Liver (tissue), 9 donors: ENCODE data around the gene NTM. TPM values are rescaled to one million over a fixed set of nuclear protein-coding genes. Genes with fewer than 3 reads are reported as not detected.

ENCODE experiments used
- DNase-seq: peaks from one replicate; pipeline ENCODE4 v3.0.0-alpha.2; 2017; ENCODE audit warnings: low spot score
- H3K27ac ChIP-seq, 2 donors: one replicate each; pipeline ENCODE4 v1.7.0; 2013; ENCODE audit warnings: inconsistent platforms in 2 of 2, low read length in 2 of 2, control low read depth in 1 of 2, low read depth in 1 of 2, mild to moderate bottlenecking in 1 of 2
- H3K27me3 ChIP-seq, 4 donors: one replicate each; pipeline versions ENCODE4 v1.6.1 to v1.7.0; 2013; ENCODE audit warnings: low read length in 3 of 4, inconsistent platforms in 1 of 4, mild to moderate bottlenecking in 1 of 4, moderate library complexity in 1 of 4; ENCODE audit not compliant: control insufficient read depth in 4 of 4, insufficient read depth in 4 of 4
- H3K36me3 ChIP-seq, 4 donors: one replicate each; pipeline versions ENCODE4 v1.6.1 to v1.7.0; 2013; ENCODE audit warnings: low read length in 3 of 4, mild to moderate bottlenecking in 3 of 4, low read depth in 1 of 4, moderate library complexity in 1 of 4; ENCODE audit not compliant: control insufficient read depth in 4 of 4, insufficient read depth in 3 of 4
- H3K4me1 ChIP-seq, 4 donors: one replicate each; pipeline versions ENCODE4 v1.6.1 to v1.7.0; 2013; ENCODE audit warnings: low read length in 3 of 4, mild to moderate bottlenecking in 3 of 4, moderate library complexity in 1 of 4; ENCODE audit not compliant: control insufficient read depth in 4 of 4, insufficient read depth in 4 of 4
- H3K4me3 ChIP-seq, 3 donors: one replicate each; pipeline versions ENCODE4 v1.6.1 to v1.7.0; 2013; ENCODE audit warnings: low read length in 3 of 3, control low read depth in 1 of 3, low read depth in 1 of 3, mild to moderate bottlenecking in 1 of 3
- H3K9ac ChIP-seq, 2 donors: one replicate each; pipeline ENCODE4 v1.7.0; 2013; ENCODE audit warnings: low read length in 2 of 2, mild to moderate bottlenecking in 2 of 2, moderate library complexity in 2 of 2, control low read depth in 1 of 2, low read depth in 1 of 2
- H3K9me3 ChIP-seq, 4 donors: one replicate each; pipeline versions ENCODE4 v1.6.1 to v1.7.0; 2013; ENCODE audit warnings: low read length in 3 of 4; ENCODE audit not compliant: control insufficient read depth in 4 of 4
- EGR1 ChIP-seq, 2 donors: IDR thresholded peaks; 2 replicates each; pipeline ENCODE4 v1.6.1; 2016 to 2018; ENCODE audit warnings: antibody characterized with exemption in 2 of 2, low read depth in 2 of 2
- FOXA1 ChIP-seq: IDR thresholded peaks from 2 replicates; pipeline ENCODE4 v1.6.1; 2016; ENCODE audit warnings: antibody characterized with exemption
- FOXA2 ChIP-seq: IDR thresholded peaks from 2 replicates; pipeline ENCODE4 v1.6.1; 2016; ENCODE audit warnings: antibody characterized with exemption
- GABPA ChIP-seq, 2 donors: IDR thresholded peaks in 1 of 2; conservative IDR thresholded peaks in 1 of 2; 2 replicates each; pipeline ENCODE4 v1.6.1; 2016; ENCODE audit warnings: antibody characterized with exemption in 2 of 2, mild to moderate bottlenecking in 1 of 2, moderate library complexity in 1 of 2
- HNF4A ChIP-seq, 2 donors: conservative IDR thresholded peaks; 2 replicates each; pipeline ENCODE4 v1.6.1; 2016; ENCODE audit warnings: antibody characterized with exemption in 2 of 2, mild to moderate bottlenecking in 2 of 2
- HNF4G ChIP-seq: IDR thresholded peaks from 2 replicates; pipeline ENCODE4 v1.6.1; 2016; ENCODE audit warnings: antibody characterized with exemption
- JUND ChIP-seq, 2 donors: IDR thresholded peaks; 2 replicates each; pipeline ENCODE4 v1.6.1; 2016; ENCODE audit warnings: antibody characterized with exemption in 2 of 2
- NR2F2 ChIP-seq: IDR thresholded peaks from 2 replicates; pipeline ENCODE4 v1.6.1; 2016; ENCODE audit warnings: antibody characterized with exemption
- RAD21 ChIP-seq, 2 donors: IDR thresholded peaks; 2 replicates each; pipeline ENCODE4 v1.6.1; 2016; ENCODE audit warnings: antibody characterized with exemption in 2 of 2, mild to moderate bottlenecking in 2 of 2
- RXRA ChIP-seq, 2 donors: IDR thresholded peaks; 2 replicates each; pipeline ENCODE4 v1.6.1; 2017 to 2018; ENCODE audit warnings: antibody characterized with exemption in 2 of 2, mild to moderate bottlenecking in 1 of 2
- SP1 ChIP-seq: IDR thresholded peaks from 2 replicates; pipeline ENCODE4 v1.6.1; 2018; ENCODE audit warnings: antibody characterized with exemption, mild to moderate bottlenecking
- TAF1 ChIP-seq: conservative IDR thresholded peaks from 2 replicates; pipeline ENCODE4 v1.6.1; 2016; ENCODE audit warnings: antibody characterized with exemption, mild to moderate bottlenecking
- YY1 ChIP-seq: IDR thresholded peaks from 2 replicates; pipeline ENCODE4 v1.6.1; 2016; ENCODE audit warnings: antibody characterized with exemption, mild to moderate bottlenecking
- WGBS: extraction: QIAGEN DNeasy Blood & Tissue Kit; methylation state at CpG from one replicate; pipeline ENCODE4 v1.1.7; 2013; 5-methylcytosine and 5-hydroxymethylcytosine counted together
- polyA plus RNA-seq, 2 donors: library from polyadenylated mRNA; stranded (reverse) in 1 of 2; unstranded in 1 of 2; fragments of 200-250 nt in 1 of 2; fragments of >200 nt in 1 of 2; fragmentation: Nextera tagmentation in 1 of 2; extraction: Ambion mirVana in 1 of 2; gene quantifications; one replicate each; pipeline versions ENCODE4 v1.2.1 to v1.2.3, GENCODE V29; 2013 to 2015
- total RNA-seq, 2 donors: library from RNA; depleted of rRNA; stranded (reverse); fragments of >200 nt; gene quantifications; one replicate each; pipeline ENCODE4 v1.2.3, GENCODE V29; 2014
- TF ChIP-seq, protein P1 (sequence below): IDR thresholded peaks from 2 replicates; pipeline ENCODE4 v1.6.1; 2016; ENCODE audit warnings: antibody characterized with exemption, mild to moderate bottlenecking
- TF ChIP-seq, protein P2 (sequence below): IDR thresholded peaks from 2 replicates; pipeline ENCODE4 v1.6.1; 2016; ENCODE audit warnings: antibody characterized with exemption
- TF ChIP-seq, protein P3 (sequence below): fragments of 150-350 bp; IDR thresholded peaks from 2 replicates; pipeline ENCODE4 v1.5.1; 2017; ENCODE audit warnings: improper control_type of control experiment, low read depth, low read length; ENCODE audit not compliant: missing input control
- TF ChIP-seq, protein P4 (sequence below): IDR thresholded peaks from 2 replicates; pipeline ENCODE4 v1.6.1; 2016; ENCODE audit warnings: antibody characterized with exemption
- donor health status: healthy.
- donor health status: healthy.
- donor health status: healthy.
- donor health status: healthy.
- donor health status: healthy.

The NTM gene
- total and polyA plus RNA-seq, 4 donors: 0.08 to 1.1 (median 0.08) TPM; not detected in 1

DNA sequence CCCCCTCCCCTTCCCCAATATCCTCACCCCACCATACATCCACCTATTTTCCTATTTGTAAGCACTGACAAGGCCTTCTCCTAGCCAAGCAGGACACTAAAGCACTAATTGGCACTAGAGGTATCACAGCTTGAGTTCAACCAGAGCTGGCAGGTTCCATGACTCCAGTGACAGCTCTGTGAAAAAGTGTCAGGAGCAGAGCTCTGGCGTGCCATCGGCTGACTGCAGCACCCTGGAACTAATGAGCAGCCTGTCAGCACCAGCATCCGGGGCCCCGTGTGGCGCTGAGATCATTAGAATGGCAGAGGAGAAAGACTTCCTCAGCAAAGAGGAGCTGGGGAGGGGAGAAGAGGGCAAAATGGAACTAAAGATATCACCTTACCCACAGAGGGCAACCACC lies 847.4 kb downstream of the NTM start:
- Histone ChIP-seq H3K4me1 (no peaks in the 10 kb centered on the region), H3K4me3 (no peak overlapping the region), H3K36me3 (no peaks in the 10 kb centered on the region), H3K27ac (no peak overlapping the region), H3K9ac (no peak overlapping the region), H3K27me3 (no peaks in the 10 kb centered on the region), H3K9me3 (no peaks in the 10 kb centered on the region)
- WGBS: 85% methylated on average over 5 of the region's 5 CpGs
- DNase-seq: no peak
- TF ChIP-seq, protein P1, sequence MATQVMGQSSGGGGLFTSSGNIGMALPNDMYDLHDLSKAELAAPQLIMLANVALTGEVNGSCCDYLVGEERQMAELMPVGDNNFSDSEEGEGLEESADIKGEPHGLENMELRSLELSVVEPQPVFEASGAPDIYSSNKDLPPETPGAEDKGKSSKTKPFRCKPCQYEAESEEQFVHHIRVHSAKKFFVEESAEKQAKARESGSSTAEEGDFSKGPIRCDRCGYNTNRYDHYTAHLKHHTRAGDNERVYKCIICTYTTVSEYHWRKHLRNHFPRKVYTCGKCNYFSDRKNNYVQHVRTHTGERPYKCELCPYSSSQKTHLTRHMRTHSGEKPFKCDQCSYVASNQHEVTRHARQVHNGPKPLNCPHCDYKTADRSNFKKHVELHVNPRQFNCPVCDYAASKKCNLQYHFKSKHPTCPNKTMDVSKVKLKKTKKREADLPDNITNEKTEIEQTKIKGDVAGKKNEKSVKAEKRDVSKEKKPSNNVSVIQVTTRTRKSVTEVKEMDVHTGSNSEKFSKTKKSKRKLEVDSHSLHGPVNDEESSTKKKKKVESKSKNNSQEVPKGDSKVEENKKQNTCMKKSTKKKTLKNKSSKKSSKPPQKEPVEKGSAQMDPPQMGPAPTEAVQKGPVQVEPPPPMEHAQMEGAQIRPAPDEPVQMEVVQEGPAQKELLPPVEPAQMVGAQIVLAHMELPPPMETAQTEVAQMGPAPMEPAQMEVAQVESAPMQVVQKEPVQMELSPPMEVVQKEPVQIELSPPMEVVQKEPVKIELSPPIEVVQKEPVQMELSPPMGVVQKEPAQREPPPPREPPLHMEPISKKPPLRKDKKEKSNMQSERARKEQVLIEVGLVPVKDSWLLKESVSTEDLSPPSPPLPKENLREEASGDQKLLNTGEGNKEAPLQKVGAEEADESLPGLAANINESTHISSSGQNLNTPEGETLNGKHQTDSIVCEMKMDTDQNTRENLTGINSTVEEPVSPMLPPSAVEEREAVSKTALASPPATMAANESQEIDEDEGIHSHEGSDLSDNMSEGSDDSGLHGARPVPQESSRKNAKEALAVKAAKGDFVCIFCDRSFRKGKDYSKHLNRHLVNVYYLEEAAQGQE: no peak
- no peak for TF ChIP-seq EGR1 (IDR thresholded peaks at IDR 0.05; ENCODE audit: low read depth in 2 of 2)
- TF ChIP-seq JUND (IDR thresholded peaks at IDR 0.05): no peak
- TF ChIP-seq, protein P2, sequence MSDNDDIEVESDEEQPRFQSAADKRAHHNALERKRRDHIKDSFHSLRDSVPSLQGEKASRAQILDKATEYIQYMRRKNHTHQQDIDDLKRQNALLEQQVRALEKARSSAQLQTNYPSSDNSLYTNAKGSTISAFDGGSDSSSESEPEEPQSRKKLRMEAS: no peak
- no peak for TF ChIP-seq SP1
- TF ChIP-seq YY1: no peak
- no peak for TF ChIP-seq HNF4A (conservative IDR thresholded peaks at IDR 0.05)
- no peak for TF ChIP-seq RXRA (IDR thresholded peaks at IDR 0.05)

DNA sequence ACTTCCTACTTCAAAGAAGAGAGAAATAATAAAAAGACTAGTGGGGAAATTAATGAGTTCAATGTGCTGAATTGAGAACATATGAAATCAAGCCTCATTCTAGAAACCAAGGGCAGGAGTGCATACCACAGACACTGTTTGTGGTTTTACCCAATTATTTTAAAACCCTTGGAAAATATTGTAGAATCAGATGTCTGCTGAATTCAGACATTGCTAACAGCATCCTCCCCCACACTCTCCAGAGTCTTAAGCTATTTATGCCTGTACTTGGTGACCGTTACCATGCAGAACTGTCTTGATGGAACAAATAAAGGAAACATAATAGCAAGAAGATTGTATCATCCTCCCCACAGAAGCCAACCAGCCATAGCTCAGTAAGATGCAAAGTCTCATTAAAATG lies 850.1 kb downstream of the NTM start:
- Histone ChIP-seq H3K9ac (no peak overlapping the region), H3K9me3 (no peaks in the 10 kb centered on the region), H3K4me3 (no peak overlapping the region), H3K36me3 (no peaks in the 10 kb centered on the region), H3K27ac (no peak overlapping the region), H3K27me3 (no peaks in the 10 kb centered on the region), H3K4me1 (no peaks in the 10 kb centered on the region)
- DNase-seq: no peak
- 81% methylated on average over 1 of the region's 1 CpG for WGBS
- TF ChIP-seq, protein P3, sequence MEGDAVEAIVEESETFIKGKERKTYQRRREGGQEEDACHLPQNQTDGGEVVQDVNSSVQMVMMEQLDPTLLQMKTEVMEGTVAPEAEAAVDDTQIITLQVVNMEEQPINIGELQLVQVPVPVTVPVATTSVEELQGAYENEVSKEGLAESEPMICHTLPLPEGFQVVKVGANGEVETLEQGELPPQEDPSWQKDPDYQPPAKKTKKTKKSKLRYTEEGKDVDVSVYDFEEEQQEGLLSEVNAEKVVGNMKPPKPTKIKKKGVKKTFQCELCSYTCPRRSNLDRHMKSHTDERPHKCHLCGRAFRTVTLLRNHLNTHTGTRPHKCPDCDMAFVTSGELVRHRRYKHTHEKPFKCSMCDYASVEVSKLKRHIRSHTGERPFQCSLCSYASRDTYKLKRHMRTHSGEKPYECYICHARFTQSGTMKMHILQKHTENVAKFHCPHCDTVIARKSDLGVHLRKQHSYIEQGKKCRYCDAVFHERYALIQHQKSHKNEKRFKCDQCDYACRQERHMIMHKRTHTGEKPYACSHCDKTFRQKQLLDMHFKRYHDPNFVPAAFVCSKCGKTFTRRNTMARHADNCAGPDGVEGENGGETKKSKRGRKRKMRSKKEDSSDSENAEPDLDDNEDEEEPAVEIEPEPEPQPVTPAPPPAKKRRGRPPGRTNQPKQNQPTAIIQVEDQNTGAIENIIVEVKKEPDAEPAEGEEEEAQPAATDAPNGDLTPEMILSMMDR: no peak
- TF ChIP-seq FOXA1 (no peak), GABPA (IDR thresholded peaks at IDR 0.05 in 1 of 2, conservative IDR thresholded peaks at IDR 0.05 in 1 of 2) (no peak), NR2F2 (no peak), HNF4G (no peak), TAF1 (no peak), SP1 (no peak), HNF4A (conservative IDR thresholded peaks at IDR 0.05) (no peak), JUND (IDR thresholded peaks at IDR 0.05) (no peak), EGR1 (IDR thresholded peaks at IDR 0.05; ENCODE audit: low read depth in 2 of 2) (no peak), FOXA2 (no peak), RAD21 (IDR thresholded peaks at IDR 0.05) (no peak)
- TF ChIP-seq, protein P4, sequence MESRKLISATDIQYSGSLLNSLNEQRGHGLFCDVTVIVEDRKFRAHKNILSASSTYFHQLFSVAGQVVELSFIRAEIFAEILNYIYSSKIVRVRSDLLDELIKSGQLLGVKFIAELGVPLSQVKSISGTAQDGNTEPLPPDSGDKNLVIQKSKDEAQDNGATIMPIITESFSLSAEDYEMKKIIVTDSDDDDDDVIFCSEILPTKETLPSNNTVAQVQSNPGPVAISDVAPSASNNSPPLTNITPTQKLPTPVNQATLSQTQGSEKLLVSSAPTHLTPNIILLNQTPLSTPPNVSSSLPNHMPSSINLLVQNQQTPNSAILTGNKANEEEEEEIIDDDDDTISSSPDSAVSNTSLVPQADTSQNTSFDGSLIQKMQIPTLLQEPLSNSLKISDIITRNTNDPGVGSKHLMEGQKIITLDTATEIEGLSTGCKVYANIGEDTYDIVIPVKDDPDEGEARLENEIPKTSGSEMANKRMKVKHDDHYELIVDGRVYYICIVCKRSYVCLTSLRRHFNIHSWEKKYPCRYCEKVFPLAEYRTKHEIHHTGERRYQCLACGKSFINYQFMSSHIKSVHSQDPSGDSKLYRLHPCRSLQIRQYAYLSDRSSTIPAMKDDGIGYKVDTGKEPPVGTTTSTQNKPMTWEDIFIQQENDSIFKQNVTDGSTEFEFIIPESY: no peak
- TF ChIP-seq, protein P2: no peak
